Osteocyte (in vitro differentiated cells): Measurements from ENCODE around the gene CIART. TPM values are rescaled to one million over a fixed set of nuclear protein-coding genes. Genes with fewer than 3 reads are reported as not detected.

ENCODE experiments used
- DNase-seq: peaks from one replicate; pipeline ENCODE4 v3.0.0; 2021; ENCODE audit warnings: mixed read lengths; ENCODE audit not compliant: unreplicated experiment; ENCODE audit errors: extremely low spot score
- H3K27ac Mint-ChIP-seq: one replicate; pipeline ENCODE4 v1.8.0; 2021; ENCODE audit warnings: mild to moderate bottlenecking, mixed read lengths; ENCODE audit not compliant: unreplicated experiment
- H3K27me3 Mint-ChIP-seq: one replicate; pipeline ENCODE4 v1.8.0; 2021; ENCODE audit warnings: mixed read lengths; ENCODE audit not compliant: unreplicated experiment
- H3K36me3 Mint-ChIP-seq: one replicate; pipeline ENCODE4 v1.8.0; 2021; ENCODE audit warnings: mixed read lengths; ENCODE audit not compliant: unreplicated experiment
- H3K4me1 Mint-ChIP-seq: one replicate; pipeline ENCODE4 v1.8.0; 2021; ENCODE audit warnings: mixed read lengths; ENCODE audit not compliant: unreplicated experiment
- H3K4me3 Mint-ChIP-seq: one replicate; pipeline ENCODE4 v1.8.0; 2021; ENCODE audit warnings: mild to moderate bottlenecking, moderate library complexity, mixed read lengths; ENCODE audit not compliant: unreplicated experiment
- H3K9me3 Mint-ChIP-seq: one replicate; pipeline ENCODE4 v1.8.0; 2021; ENCODE audit warnings: mixed read lengths; ENCODE audit not compliant: unreplicated experiment
- total RNA-seq: library from RNA; stranded (reverse); gene quantifications from 2 replicates; pipeline ENCODE4 v1.2.1, GENCODE V29; 2021
- TF ChIP-seq, protein P1 (sequence below): fragments of 200-600 bp; sonication (generic); IDR thresholded peaks from 2 replicates; pipeline ENCODE4 v1.5.0; 2021; ENCODE audit warnings: antibody characterized with exemption, mild to moderate bottlenecking, moderate library complexity

Gene CIART
- total RNA-seq, 1 donor from 2014 or later: 5.3 TPM

DNA sequence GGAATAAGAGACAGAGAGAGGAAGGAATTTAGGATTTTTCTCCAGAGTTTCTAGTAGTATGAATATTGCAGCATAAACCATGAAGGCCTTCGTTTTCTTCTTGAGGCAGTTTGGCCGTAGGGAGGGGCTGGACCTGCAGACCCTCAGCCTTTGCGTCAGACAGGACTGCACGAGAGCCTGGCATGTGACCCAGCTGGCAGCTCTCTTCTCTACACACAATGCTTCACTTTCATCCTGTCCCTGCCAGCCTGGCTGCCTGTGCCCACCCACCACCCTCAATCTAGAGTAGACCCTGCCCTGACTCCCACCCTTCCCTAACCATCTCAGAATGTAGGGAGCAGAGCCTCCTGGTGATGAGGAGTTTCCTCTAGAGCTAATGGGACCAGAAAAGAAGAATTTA, 23.1 kb upstream of the CIART start:
- H3K4me1 Mint-ChIP-seq: peaks cover 38% of the 10 kb centered on the region
- TF ChIP-seq, protein P1, sequence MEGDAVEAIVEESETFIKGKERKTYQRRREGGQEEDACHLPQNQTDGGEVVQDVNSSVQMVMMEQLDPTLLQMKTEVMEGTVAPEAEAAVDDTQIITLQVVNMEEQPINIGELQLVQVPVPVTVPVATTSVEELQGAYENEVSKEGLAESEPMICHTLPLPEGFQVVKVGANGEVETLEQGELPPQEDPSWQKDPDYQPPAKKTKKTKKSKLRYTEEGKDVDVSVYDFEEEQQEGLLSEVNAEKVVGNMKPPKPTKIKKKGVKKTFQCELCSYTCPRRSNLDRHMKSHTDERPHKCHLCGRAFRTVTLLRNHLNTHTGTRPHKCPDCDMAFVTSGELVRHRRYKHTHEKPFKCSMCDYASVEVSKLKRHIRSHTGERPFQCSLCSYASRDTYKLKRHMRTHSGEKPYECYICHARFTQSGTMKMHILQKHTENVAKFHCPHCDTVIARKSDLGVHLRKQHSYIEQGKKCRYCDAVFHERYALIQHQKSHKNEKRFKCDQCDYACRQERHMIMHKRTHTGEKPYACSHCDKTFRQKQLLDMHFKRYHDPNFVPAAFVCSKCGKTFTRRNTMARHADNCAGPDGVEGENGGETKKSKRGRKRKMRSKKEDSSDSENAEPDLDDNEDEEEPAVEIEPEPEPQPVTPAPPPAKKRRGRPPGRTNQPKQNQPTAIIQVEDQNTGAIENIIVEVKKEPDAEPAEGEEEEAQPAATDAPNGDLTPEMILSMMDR: no peak
- no peak overlapping the region for H3K4me3 Mint-ChIP-seq
- H3K27me3 Mint-ChIP-seq: peaks cover 16% of the 10 kb centered on the region
- H3K36me3 Mint-ChIP-seq: no peaks in the 10 kb centered on the region
- no peak for DNase-seq
- H3K9me3 Mint-ChIP-seq: no peaks in the 10 kb centered on the region
- no peak overlapping the region for H3K27ac Mint-ChIP-seq

GRCh38 chr1:150259758-150260669, 22.3 kb upstream of the CIART start:
- peaks cover 38% of the 10 kb centered on the region for H3K4me1 Mint-ChIP-seq
- TF ChIP-seq, protein P1: no peak
- H3K4me3 Mint-ChIP-seq: no peak overlapping the region
- H3K9me3 Mint-ChIP-seq: no peaks in the 10 kb centered on the region
- H3K27ac Mint-ChIP-seq: no peak overlapping the region
- H3K36me3 Mint-ChIP-seq: peaks cover 7% of the 10 kb centered on the region
- H3K27me3 Mint-ChIP-seq: peaks cover 16% of the 10 kb centered on the region
- DNase-seq: no peak

DNA sequence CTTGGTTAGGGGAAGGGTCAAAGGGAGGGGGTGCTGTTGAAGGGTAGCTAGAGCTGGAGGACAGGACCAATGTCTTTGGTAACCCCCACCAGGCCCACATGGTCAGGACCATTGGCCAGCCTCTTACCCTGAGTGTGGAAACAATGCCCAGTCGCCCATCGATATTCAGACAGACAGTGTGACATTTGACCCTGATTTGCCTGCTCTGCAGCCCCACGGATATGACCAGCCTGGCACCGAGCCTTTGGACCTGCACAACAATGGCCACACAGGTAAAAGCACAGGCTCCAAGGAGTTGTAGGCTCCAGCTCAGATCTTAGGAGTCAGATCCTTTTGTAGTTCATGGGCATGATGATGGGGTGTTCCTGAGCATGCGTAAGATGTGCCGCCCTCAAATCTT, 21.0 kb upstream of the CIART start:
- no peaks in the 10 kb centered on the region for H3K9me3 Mint-ChIP-seq
- H3K4me1 Mint-ChIP-seq: peaks cover 27% of the 10 kb centered on the region
- no peak overlapping the region for H3K27ac Mint-ChIP-seq
- peaks cover 17% of the 10 kb centered on the region for H3K36me3 Mint-ChIP-seq
- TF ChIP-seq, protein P1: no peak
- peaks cover 16% of the 10 kb centered on the region for H3K27me3 Mint-ChIP-seq
- H3K4me3 Mint-ChIP-seq: no peak overlapping the region
- DNase-seq: no peak

DNA sequence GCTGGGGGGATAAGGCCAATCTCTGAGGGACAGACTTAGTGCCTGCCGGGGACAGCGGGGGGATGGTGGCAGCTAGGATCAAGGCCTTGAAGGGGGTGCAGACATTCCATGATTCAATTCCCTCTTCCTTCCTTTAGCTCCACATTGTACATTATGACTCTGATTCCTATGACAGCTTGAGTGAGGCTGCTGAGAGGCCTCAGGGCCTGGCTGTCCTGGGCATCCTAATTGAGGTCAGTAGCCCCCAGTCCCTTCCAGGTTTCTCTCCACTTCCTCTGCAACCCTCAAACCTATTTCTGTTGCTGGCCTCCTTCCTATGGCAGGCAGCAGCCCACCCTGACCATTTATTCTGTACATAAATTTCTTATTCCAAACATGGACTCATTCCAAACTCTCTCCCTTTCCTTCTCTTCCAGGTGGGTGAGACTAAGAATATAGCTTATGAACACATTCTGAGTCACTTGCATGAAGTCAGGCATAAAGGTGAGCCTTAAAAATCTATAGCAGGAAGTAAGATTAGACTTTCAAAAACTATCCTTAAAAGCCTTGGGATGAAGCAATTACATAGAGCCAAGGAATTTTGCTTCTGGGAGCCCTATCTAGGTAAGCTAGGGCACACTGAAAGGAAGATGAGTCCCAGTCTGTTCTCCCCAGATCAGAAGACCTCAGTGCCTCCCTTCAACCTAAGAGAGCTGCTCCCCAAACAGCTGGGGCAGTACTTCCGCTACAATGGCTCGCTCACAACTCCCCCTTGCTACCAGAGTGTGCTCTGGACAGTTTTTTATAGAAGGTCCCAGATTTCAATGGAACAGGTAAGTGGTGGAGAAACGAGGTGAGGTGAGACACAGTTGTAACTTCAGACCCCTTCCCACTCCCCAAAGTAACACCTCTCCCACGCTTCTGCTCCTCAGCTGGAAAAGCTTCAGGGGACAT, 19.7 kb upstream of the CIART start:
- Mint-ChIP-seq H3K4me3 (no peak overlapping the region), H3K27ac (no peak overlapping the region), H3K4me1 (peaks cover 23% of the 10 kb centered on the region)

More for the DNA sequence above, 19.7 kb upstream of the CIART start:
- TF ChIP-seq, protein P1: no peak
- no peaks in the 10 kb centered on the region for H3K9me3 Mint-ChIP-seq
- no peak for DNase-seq
- H3K27me3 Mint-ChIP-seq: peaks cover 14% of the 10 kb centered on the region
- H3K36me3 Mint-ChIP-seq: peaks cover 20% of the 10 kb centered on the region
